Pancreas (tissue), 10 donors: ENCODE measurements around the gene CTNNA3. TPM values are rescaled to one million over a fixed set of nuclear protein-coding genes. Genes with fewer than 3 reads are reported as not detected.

Source experiments
- ATAC-seq, 4 donors: fragments of 200-7000 bp; cut with Tn5 transposase; one replicate each; pipeline versions ENCODE4 v1.8.0 to v1.9.1; 2020; ENCODE audit warnings: mild to moderate bottlenecking in 4 of 4, moderate library complexity in 4 of 4
- DNase-seq, 6 donors: peaks; one replicate each; pipeline ENCODE4 v3.0.0-alpha.2; 2020
- FAIRE-seq: peaks from 2 replicates; lab custom pipeline; 2012; peaks lifted over from hg19 to GRCh38; lab: Jason Lieb, UNC
- H3K27ac ChIP-seq, 4 donors: fragments of 200-600 bp; sonication (generic); 1 replicate in 3 of 4; 2 replicates in 1 of 4; pipeline versions ENCODE4 v1.5.0 to v1.8.0; 2020
- H3K27me3 ChIP-seq, 4 donors: fragments of 200-600 bp; one replicate each; pipeline ENCODE4 v1.8.0; 2021
- H3K36me3 ChIP-seq, 3 donors: fragments of 200-600 bp; sonication (generic) in 1 of 3; one replicate each; pipeline versions ENCODE4 v1.5.0 to v1.8.0; 2020 to 2021
- H3K4me1 ChIP-seq, 3 donors: fragments of 200-600 bp; one replicate each; pipeline ENCODE4 v1.8.0; 2021
- H3K4me3 ChIP-seq, 4 donors: fragments of 200-600 bp; sonication (generic) in 2 of 4; one replicate each; pipeline versions ENCODE4 v1.5.0 to v1.8.0; 2020 to 2021
- H3K9me3 ChIP-seq, 4 donors: fragments of 200-600 bp; one replicate each; pipeline ENCODE4 v1.8.0; 2021
- CTCF ChIP-seq, 4 donors: fragments of 200-600 bp; sonication (generic) in 3 of 4; IDR thresholded peaks; one replicate each; pipeline versions ENCODE4 v1.5.0 to v1.8.0; 2021; ENCODE audit warnings: antibody characterized with exemption in 4 of 4
- WGBS, 2 donors: extraction: QIAGEN DNeasy Blood & Tissue Kit; methylation state at CpG; one replicate each; pipeline ENCODE4 v1.1.7; 2013; 5-methylcytosine and 5-hydroxymethylcytosine counted together
- intact Hi-C, 3 donors: fragments of 100-400 bp; cut with DNase I; formaldehyde crosslinking; loops; one replicate each; pipeline versions ENCODE4 v1.11.1 to v1.14.2; 2022
- polyA plus RNA-seq, 2 donors: library from polyadenylated mRNA; stranded (reverse); fragments of 200-250 nt; gene quantifications; one replicate each; pipeline ENCODE4 v1.2.3, GENCODE V29; 2013
- total RNA-seq, 6 donors: library from RNA; stranded (reverse); fragmentation: NEBNext Ultra II Directional in 4 of 6; extraction: Animal tissue kit (Norgen Biotek cat#: 25700) in 4 of 6; gene quantifications; one replicate each; pipeline versions ENCODE4 v1.2.1 to v1.2.4, GENCODE V29; 2021 to 2023
- donor health status: healthy with polysubstance abuse.
- donor health status: DM: no; HTN: no; CAD: no; lungs with moderate emphysema.
- donor health status: DM: no; HTN: no; CAD: no.
- donor health status: control.
- donor health status: control.
- donor health status: Bipolar disorder and iron deficiency.
- donor health status: DM: yes; HTN: yes; CAD: no.
- donor health status: DM: no; HTN: no; CAD: no.
- donor health status: DM: no; HTN: no; CAD: no.
- donor health status: DM: yes; HTN: yes; CAD: no.

CTNNA3 gene
- total and polyA plus RNA-seq, 8 donors: 0.02 to 0.83 (median 0.21) TPM

GRCh38 chr10:67072654-67073053, 623.3 kb downstream of the CTNNA3 start:
- no peak for TF ChIP-seq CTCF (IDR thresholded peaks at IDR 0.05)
- no peak overlapping the region for H3K27ac ChIP-seq
- H3K36me3 ChIP-seq: no peaks in the 10 kb centered on the region
- 94 to 100% methylated on average over 1 of the region's 1 CpG for WGBS, 2 donors
- no peaks in the 10 kb centered on the region for H3K27me3 ChIP-seq
- no peak for DNase-seq
- H3K9me3 ChIP-seq: no peaks in the 10 kb centered on the region
- H3K4me1 ChIP-seq: peaks cover 4 to 15% (median 9%) of the 10 kb centered on the region in 3 donors
- FAIRE-seq: no peak
- intact Hi-C loops: no loop called here
- H3K4me3 ChIP-seq: no peak overlapping the region
- no peak for ATAC-seq

GRCh38 chr10:67050415-67050814, 645.6 kb downstream of the CTNNA3 start:
- Histone ChIP-seq H3K4me1 (peaks cover 0 to 5% (median 0%) of the 10 kb centered on the region in 3 donors), H3K27me3 (no peaks in the 10 kb centered on the region), H3K9me3 (no peaks in the 10 kb centered on the region), H3K27ac (no peak overlapping the region), H3K4me3 (no peak overlapping the region), H3K36me3 (no peaks in the 10 kb centered on the region)
- ATAC-seq (no peak), DNase-seq (no peak), FAIRE-seq (no peak)
- no peak for TF ChIP-seq CTCF (IDR thresholded peaks at IDR 0.05)
- WGBS, 2 donors: 74% methylated on average over 5 of the region's 5 CpGs
- intact Hi-C loops: no loop called here

GRCh38 chr10:67049988-67050387, 646.0 kb downstream of the CTNNA3 start:
- FAIRE-seq (no peak), DNase-seq (no peak), ATAC-seq (no peak)
- Histone ChIP-seq H3K27ac (no peak overlapping the region), H3K27me3 (no peaks in the 10 kb centered on the region), H3K36me3 (no peaks in the 10 kb centered on the region), H3K4me1 (peaks cover 0 to 5% (median 0%) of the 10 kb centered on the region in 3 donors), H3K9me3 (no peaks in the 10 kb centered on the region), H3K4me3 (no peak overlapping the region)
- no peak for TF ChIP-seq CTCF (IDR thresholded peaks at IDR 0.05)
- 90 to 94% methylated on average over 3 of the region's 3 CpGs for WGBS, 2 donors
- intact Hi-C loops: no loop called here

GRCh38 chr10:67046507-67046906, 649.5 kb downstream of the CTNNA3 start:
- FAIRE-seq (no peak), ATAC-seq (no peak), DNase-seq (no peak)
- Histone ChIP-seq H3K36me3 (no peaks in the 10 kb centered on the region), H3K4me3 (no peak overlapping the region), H3K27ac (no peak overlapping the region), H3K9me3 (no peaks in the 10 kb centered on the region), H3K27me3 (no peaks in the 10 kb centered on the region), H3K4me1 (peaks cover 0 to 5% (median 0%) of the 10 kb centered on the region in 3 donors)
- 35 to 37% methylated on average over 3 of the region's 3 CpGs for whole genome bisulfite sequencing, 2 donors
- TF ChIP-seq CTCF (IDR thresholded peaks at IDR 0.05): no peak
- intact Hi-C loops: no loop called here

- 87 to 89% methylated on average over 22 of the region's 22 CpGs for WGBS, 2 donors
- no peak overlapping the region for H3K27ac ChIP-seq
- intact Hi-C loops: no loop called here
- ATAC-seq (no peak), DNase-seq (peak in 1 of 6 donors; percentile 46), FAIRE-seq (no peak)
- no peaks in the 10 kb centered on the region for H3K36me3 ChIP-seq
- no peak overlapping the region for H3K4me3 ChIP-seq
- H3K4me1 ChIP-seq: peaks cover 0 to 5% (median 0%) of the 10 kb centered on the region in 3 donors
- H3K9me3 ChIP-seq: no peaks in the 10 kb centered on the region
- no peak for TF ChIP-seq CTCF (IDR thresholded peaks at IDR 0.05)
- H3K27me3 ChIP-seq: no peaks in the 10 kb centered on the region
These were observed 650.6 kb downstream of the CTNNA3 start for GRCh38 chr10:67045404-67045803.
